GM23248 (cell line): ENCODE data around the gene GPHA2. TPM values are rescaled to one million over a fixed set of nuclear protein-coding genes. Genes with fewer than 3 reads are reported as not detected.
A peak's percentile ranks its signal among the peaks of the same experiment; 100 is the strongest.

ENCODE experiments used
- DNase-seq: peaks from one replicate; pipeline ENCODE4 v3.0.0-alpha.2; 2015
- H2AFZ ChIP-seq: fragments of 200-600 bp; sonication (generic); 2 replicates; pipeline ENCODE4 v1.6.1; 2016; ENCODE audit warnings: antibody characterized with exemption
- H3F3A ChIP-seq: fragments of 200-600 bp; sonication (generic); 2 replicates; pipeline ENCODE4 v1.6.1; 2016; ENCODE audit warnings: mild to moderate bottlenecking, antibody characterized with exemption, mixed run types; ENCODE audit not compliant: insufficient read depth
- H3K27ac ChIP-seq: fragments of 200-600 bp; sonication (generic); 2 replicates; pipeline ENCODE4 v1.5.1; 2016; ENCODE audit warnings: mild to moderate bottlenecking
- H3K27me3 ChIP-seq: fragments of 200-600 bp; sonication (generic); replicated peaks from 2 replicates; pipeline ENCODE4 v1.6.1; 2016; ENCODE audit warnings: mild to moderate bottlenecking; ENCODE audit not compliant: insufficient read depth
- H3K36me3 ChIP-seq: fragments of 200-600 bp; sonication (generic); 2 replicates; pipeline ENCODE4 v1.6.1; 2016; ENCODE audit warnings: low read depth, mild to moderate bottlenecking
- H3K4me1 ChIP-seq: fragments of 200-600 bp; sonication (generic); 2 replicates; pipeline ENCODE4 v1.6.1; 2016; ENCODE audit warnings: mild to moderate bottlenecking; ENCODE audit not compliant: insufficient read depth
- H3K4me2 ChIP-seq: fragments of 200-600 bp; sonication (generic); one replicate; pipeline ENCODE4 v1.6.1; 2016; ENCODE audit warnings: mild to moderate bottlenecking; ENCODE audit not compliant: unreplicated experiment
- H3K4me3 ChIP-seq: fragments of 200-600 bp; sonication (generic); 2 replicates; pipeline ENCODE4 v1.5.1; 2016; ENCODE audit warnings: mild to moderate bottlenecking
- H3K79me2 ChIP-seq: fragments of 200-600 bp; sonication (generic); 2 replicates; pipeline ENCODE4 v1.6.1; 2016; ENCODE audit warnings: mild to moderate bottlenecking; ENCODE audit not compliant: insufficient read depth
- H3K9ac ChIP-seq: fragments of 200-600 bp; sonication (generic); 2 replicates; pipeline ENCODE4 v1.6.1; 2016; ENCODE audit warnings: mild to moderate bottlenecking
- H3K9me2 ChIP-seq: fragments of 200-600 bp; sonication (generic); 2 replicates; pipeline ENCODE4 v1.6.1; 2016; ENCODE audit warnings: mixed run types, mild to moderate bottlenecking, moderate library complexity; ENCODE audit not compliant: insufficient read depth
- H3K9me3 ChIP-seq: fragments of 200-600 bp; sonication (generic); one replicate; pipeline ENCODE4 v1.6.1; 2017; ENCODE audit warnings: low read depth
- H4K20me1 ChIP-seq: fragments of 200-600 bp; sonication (generic); 2 replicates; pipeline ENCODE4 v1.6.0; 2016; ENCODE audit not compliant: insufficient read depth
- EZH2 ChIP-seq: fragments of 200-600 bp; sonication (generic); IDR thresholded peaks from 2 replicates; pipeline ENCODE4 v1.6.1; 2018; ENCODE audit warnings: antibody characterized with exemption, mild to moderate bottlenecking; ENCODE audit not compliant: insufficient read depth, poor library complexity, severe bottlenecking
- EZH2phosphoT487 ChIP-seq: fragments of 200-600 bp; sonication (generic); IDR thresholded peaks from 2 replicates; pipeline ENCODE4 v1.6.1; 2018; ENCODE audit warnings: antibody characterized with exemption, moderate library complexity, mild to moderate bottlenecking, low read depth; ENCODE audit not compliant: insufficient read depth
- WGBS, 2 experiments: methylation state at CpG; one replicate each; pipeline ENCODE4 v1.1.6; 2015 to 2017; ENCODE audit warnings: low lambda C conversion rate in 2 of 2, low coverage in 1 of 2; ENCODE audit errors: missing lambda C conversion rate in 2 of 2; 5-methylcytosine and 5-hydroxymethylcytosine counted together
- in situ Hi-C: fragments of 300-500 bp; cut with MboI; formaldehyde crosslinking; loops from 2 replicates; pipeline ENCODE4 v1.15.0; 2020
- polyA plus RNA-seq: library from polyadenylated mRNA; unstranded; fragments of >200 nt; fragmentation: Nextera tagmentation; extraction: Ambion mirVana; gene quantifications from 2 replicates; pipeline ENCODE4 v1.2.1, GENCODE V29; 2016
- total RNA-seq: library from RNA; depleted of rRNA; stranded (reverse); fragments of >200 nt; shearing (Covaris generic); gene quantifications from 2 replicates; pipeline ENCODE4 v1.2.3, GENCODE V29; 2014

The GPHA2 gene
- total and polyA plus RNA-seq, 2 experiments from 2014 or later: not detected

DNA sequence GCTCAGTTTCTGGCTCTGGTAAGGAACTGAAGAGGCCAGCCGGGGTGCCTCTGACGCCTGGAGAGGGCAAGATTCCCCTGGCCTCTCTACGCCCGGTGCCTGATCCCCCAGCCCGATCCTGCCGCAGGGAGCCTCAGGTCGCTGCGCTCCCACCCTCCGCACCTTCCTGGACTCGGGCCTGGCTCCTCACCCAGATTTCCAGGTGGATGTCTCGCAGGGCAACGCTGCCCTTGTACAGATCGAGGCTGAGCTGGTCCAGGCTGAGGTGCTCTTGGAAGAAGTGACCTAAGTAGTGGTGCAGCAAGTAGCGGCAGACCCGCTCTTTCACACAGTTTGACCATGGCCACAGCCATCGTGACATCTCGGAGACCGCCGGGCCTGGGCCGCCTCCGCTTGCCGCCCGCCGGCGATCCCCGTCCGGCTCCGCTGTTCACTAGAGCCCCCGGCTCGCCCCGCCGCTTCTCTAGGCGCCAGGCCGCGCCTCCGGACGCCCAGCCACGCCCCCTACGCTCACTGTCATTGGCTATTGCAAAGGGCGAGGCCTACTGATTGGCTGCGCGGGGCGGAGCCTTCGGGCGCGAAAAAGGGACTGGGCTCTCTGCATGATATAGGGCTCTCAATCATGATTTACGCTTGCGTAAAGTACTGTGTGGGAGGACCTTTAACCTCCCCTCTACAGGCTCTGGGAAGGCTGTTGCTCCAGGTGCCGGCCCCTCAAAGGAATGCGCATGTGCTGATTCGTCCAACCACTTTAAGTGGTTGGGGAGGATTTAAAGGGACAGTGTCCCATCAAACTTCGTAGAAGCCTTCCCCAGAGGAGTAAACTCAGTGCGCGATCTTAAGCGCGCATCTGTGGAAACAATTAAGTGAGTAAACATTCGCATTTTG lies 18.7 kb downstream of the GPHA2 start, which contains the start of gene ATG2A:
Gene ATG2A (minus strand): TSS at position 435 of the 888 bp plus-strand sequence. CDS start 74 bp downstream, at position 361.
- H3F3A ChIP-seq: peaks cover 13% of the 10 kb centered on the region
- no peaks in the 10 kb centered on the region for H3K9me3 ChIP-seq
- in situ Hi-C loops: no loop called here
- H4K20me1 ChIP-seq: no peaks in the 10 kb centered on the region
- H3K9me2 ChIP-seq: no peaks in the 10 kb centered on the region
- no peaks in the 10 kb centered on the region for H3K27me3 ChIP-seq
- peaks cover 10% of the 10 kb centered on the region; the same call in 1 of the 2 replicates for H3K4me1 ChIP-seq
- H3K9ac ChIP-seq: peak within 1 kb of the TSS; percentile 87
- TF ChIP-seq EZH2 (no peak), EZH2phosphoT487 (no peak)
- no peaks in the 10 kb centered on the region for H3K36me3 ChIP-seq
- peak; percentile 99 for DNase-seq
- peaks cover 19% of the 10 kb centered on the region for H3K79me2 ChIP-seq
- WGBS, 2 experiments: 1 to 3% methylated on average over 54 to 57 of the region's 57 CpGs
- H3K27ac ChIP-seq: peak within 1 kb of the TSS; percentile 58
- peak within 1 kb of the TSS; percentile 92 for H3K4me2 ChIP-seq
- peak within 1 kb of the TSS; percentile 84 for H2AFZ ChIP-seq
- peak within 1 kb of the TSS; percentile 90 for H3K4me3 ChIP-seq

DNA sequence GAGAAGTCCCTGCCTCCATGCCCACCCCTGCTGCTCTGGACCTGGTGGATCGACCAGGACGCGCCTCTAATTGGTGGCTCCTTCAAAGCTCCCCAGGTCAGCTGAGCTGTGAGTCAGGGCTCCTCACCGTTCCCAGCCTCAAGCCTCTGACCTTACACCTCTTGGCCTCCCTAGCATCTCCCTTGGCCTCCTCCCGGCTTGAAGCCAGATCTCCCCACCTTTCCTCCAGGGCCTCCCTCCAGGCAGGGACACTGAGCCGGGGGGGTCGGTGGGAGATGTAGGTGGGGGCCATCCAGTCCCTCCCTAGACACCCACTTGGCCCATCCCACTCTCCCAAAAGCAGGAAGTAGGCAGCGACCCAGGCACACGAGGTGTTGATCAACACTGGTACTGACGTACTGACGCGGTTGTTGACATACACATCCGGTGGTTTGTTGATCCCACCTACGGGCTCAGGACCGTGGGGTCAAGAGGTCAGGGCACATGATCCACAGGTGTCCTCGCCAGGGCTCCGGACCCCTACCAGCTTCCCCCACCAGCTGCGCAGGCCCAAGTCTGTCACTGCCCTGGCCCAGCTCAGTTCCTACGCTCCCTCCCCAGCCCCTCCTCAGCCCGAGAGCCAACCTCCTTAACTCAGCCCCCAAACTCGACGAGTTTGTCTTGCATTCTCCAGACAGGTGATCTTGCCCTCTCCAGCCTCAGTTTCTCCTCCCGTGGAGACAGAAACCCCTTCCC lies 19.5 kb downstream of the GPHA2 start:
- Histone ChIP-seq H3K4me3 (peak overlapping the region; percentile 90), H3K4me1 (peaks cover 10% of the 10 kb centered on the region; the same call in 1 of the 2 replicates), H3K4me2 (peak overlapping the region; percentile 92), H4K20me1 (no peaks in the 10 kb centered on the region), H3K9ac (peak overlapping the region; percentile 87), H3K79me2 (peaks cover 19% of the 10 kb centered on the region), H3K9me2 (no peaks in the 10 kb centered on the region), H3F3A (peaks cover 13% of the 10 kb centered on the region), H3K27ac (peak overlapping the region; percentile 32), H3K27me3 (no peaks in the 10 kb centered on the region), H3K9me3 (no peaks in the 10 kb centered on the region), H2AFZ (peak overlapping the region; percentile 66), H3K36me3 (no peaks in the 10 kb centered on the region)
- in situ Hi-C loops: no loop called here
- peak; percentile 56 for DNase-seq
- no peak for TF ChIP-seq EZH2
- no peak for TF ChIP-seq EZH2phosphoT487
- WGBS, 2 experiments: 5% methylated on average over 22 of the region's 23 CpGs

DNA sequence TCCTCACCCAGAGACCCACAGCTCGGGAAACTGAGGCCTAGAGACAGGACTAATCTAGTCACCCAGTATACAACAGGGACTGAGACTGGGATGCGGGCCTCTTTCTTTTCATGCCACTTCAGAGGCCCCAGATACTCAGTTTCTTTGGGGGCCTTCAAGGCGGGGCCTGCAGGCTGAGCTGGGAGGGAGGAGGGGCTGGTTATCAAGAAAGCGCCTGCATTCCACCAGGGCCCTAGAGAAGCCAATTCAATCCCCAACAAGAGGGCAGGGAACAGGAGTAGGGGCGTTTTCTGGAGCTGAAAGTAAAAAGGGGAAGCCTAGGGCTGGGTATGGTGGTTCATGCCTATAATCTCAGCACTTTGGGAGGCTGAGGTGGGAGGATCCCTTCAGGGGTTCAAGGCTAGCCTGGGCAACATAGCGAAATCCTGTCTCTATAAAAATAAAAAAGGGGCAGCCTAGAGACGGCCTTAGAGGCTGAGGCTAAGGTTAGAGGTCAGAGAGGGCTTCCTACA lies 20.3 kb downstream of the GPHA2 start:
- Histone ChIP-seq H3K9me2 (no peaks in the 10 kb centered on the region), H3K27me3 (no peaks in the 10 kb centered on the region), H2AFZ (no peak overlapping the region), H4K20me1 (no peaks in the 10 kb centered on the region), H3K36me3 (no peaks in the 10 kb centered on the region), H3K9ac (peak overlapping the region; percentile 87), H3K4me3 (peak overlapping the region; percentile 90), H3K9me3 (no peaks in the 10 kb centered on the region), H3K79me2 (peaks cover 19% of the 10 kb centered on the region), H3F3A (peaks cover 13% of the 10 kb centered on the region), H3K4me1 (peaks cover 10% of the 10 kb centered on the region; the same call in 1 of the 2 replicates), H3K4me2 (peak overlapping the region; percentile 92), H3K27ac (peak overlapping the region; percentile 9; the same call in 1 of the 2 replicates)
- 81 to 82% methylated on average over 7 of the region's 7 CpGs for WGBS, 2 experiments
- TF ChIP-seq EZH2phosphoT487 (no peak), EZH2 (no peak)
- in situ Hi-C loops: no loop called here
- DNase-seq: no peak

DNA sequence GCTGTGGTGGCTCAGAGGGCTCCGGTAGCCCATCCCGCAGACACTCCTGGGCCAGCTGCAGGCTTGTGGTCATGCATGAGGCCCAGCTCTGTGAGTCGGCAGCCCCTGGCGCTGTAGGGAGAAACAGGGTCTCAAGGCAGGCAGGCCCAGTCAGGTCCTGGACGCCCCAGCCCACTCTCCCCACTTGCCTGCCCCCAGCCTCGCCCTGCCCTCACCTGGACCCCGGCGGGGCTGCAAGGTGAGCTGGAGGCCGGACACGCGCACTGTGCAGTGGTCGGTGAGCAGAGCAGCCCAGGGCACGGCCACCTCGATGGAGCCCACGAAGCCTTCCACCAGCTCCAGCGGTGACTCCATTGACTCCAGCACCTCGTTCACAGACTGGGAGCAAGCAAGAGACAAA lies 21.6 kb downstream of the GPHA2 start:
- in situ Hi-C loops: no loop called here

More for the DNA sequence above, 21.6 kb downstream of the GPHA2 start:
- Histone ChIP-seq H4K20me1 (no peaks in the 10 kb centered on the region), H3K4me2 (no peak overlapping the region), H3K9ac (no peak overlapping the region), H3K36me3 (no peaks in the 10 kb centered on the region), H3K79me2 (peaks cover 19% of the 10 kb centered on the region), H3K27me3 (no peaks in the 10 kb centered on the region), H2AFZ (no peak overlapping the region), H3K4me3 (no peak overlapping the region), H3K9me3 (no peaks in the 10 kb centered on the region), H3K27ac (no peak overlapping the region), H3K4me1 (peaks cover 10% of the 10 kb centered on the region; the same call in 1 of the 2 replicates), H3F3A (peaks cover 13% of the 10 kb centered on the region), H3K9me2 (no peaks in the 10 kb centered on the region)
- TF ChIP-seq EZH2 (no peak), EZH2phosphoT487 (no peak)
- DNase-seq: no peak
- WGBS, 2 experiments: 91 to 95% methylated on average over 13 to 16 of the region's 17 CpGs
